ENCODE results near the gene MMP13.
"Not testable (repeated sequence)": the region's sequence is repeated elsewhere in the genome, so short reads cannot be mapped to it uniquely, and the experiment has no call there.

The MMP13 gene

GRCh38 chr11:102955624-102956023 lies at the start of gene MMP13:
TSS of gene MMP13 (minus strand) at chr11:102955732. CDS start at chr11:102955705, 27 bp downstream.
- H3K4me1 ChIP-seq (ENCODE audit: control insufficient read depth, insufficient read depth, low read length), result no peaks in the 10 kb centered on the region
- no peak within 1 kb of the TSS for H3K9ac ChIP-seq (ENCODE audit: low read length)
- no peak within 1 kb of the TSS for H3K4me3 ChIP-seq (ENCODE audit: low read length)
- no peaks in the 10 kb centered on the region for H3K36me3 ChIP-seq (ENCODE audit: control insufficient read depth, insufficient read depth, low read length)
- H3K27ac ChIP-seq (ENCODE audit: low read depth, low read length), result no peak within 1 kb of the TSS
- no peaks in the 10 kb centered on the region for H3K27me3 ChIP-seq (ENCODE audit: control insufficient read depth, insufficient read depth, low read length)

- not testable (repeated sequence) for H3K9ac ChIP-seq (ENCODE audit: low read length); H3K4me1 ChIP-seq (ENCODE audit: control insufficient read depth, insufficient read depth, low read length); H3K27ac ChIP-seq (ENCODE audit: low read depth, low read length); H3K36me3 ChIP-seq (ENCODE audit: control insufficient read depth, insufficient read depth, low read length); H3K27me3 ChIP-seq (ENCODE audit: control insufficient read depth, insufficient read depth, low read length); H3K4me3 ChIP-seq (ENCODE audit: low read length)
Measured at GRCh38 chr11:103004234-103004633, 48.7 kb upstream of the MMP13 start.

DNA sequence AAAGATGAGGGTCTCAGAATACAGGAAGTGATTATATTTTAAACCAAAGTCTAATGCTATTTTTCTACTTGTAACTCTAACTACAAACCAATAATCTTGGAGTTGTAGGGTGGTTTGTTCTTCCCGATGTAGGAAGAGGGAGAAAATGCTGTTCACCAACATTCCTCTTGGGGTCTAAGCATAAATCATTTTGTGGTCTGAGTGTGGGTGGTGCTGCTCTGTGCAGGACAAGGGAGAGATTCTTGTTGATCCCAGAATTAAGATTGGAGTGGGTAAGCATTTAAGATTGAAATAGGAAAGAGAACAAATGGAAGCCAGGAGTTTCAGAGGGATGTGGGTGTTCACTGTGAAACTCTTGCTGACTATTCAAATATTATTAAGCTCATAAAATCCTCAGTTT lies 38.6 kb upstream of the MMP13 start:
- no peaks in the 10 kb centered on the region for H3K4me1 ChIP-seq (ENCODE audit: control insufficient read depth, insufficient read depth, low read length)
- no peak overlapping the region for H3K27ac ChIP-seq (ENCODE audit: low read depth, low read length)
- no peak overlapping the region for H3K9ac ChIP-seq (ENCODE audit: low read length)
- H3K4me3 ChIP-seq (ENCODE audit: low read length), result no peak overlapping the region
- no peaks in the 10 kb centered on the region for H3K36me3 ChIP-seq (ENCODE audit: control insufficient read depth, insufficient read depth, low read length)
- no peaks in the 10 kb centered on the region for H3K27me3 ChIP-seq (ENCODE audit: control insufficient read depth, insufficient read depth, low read length)

DNA sequence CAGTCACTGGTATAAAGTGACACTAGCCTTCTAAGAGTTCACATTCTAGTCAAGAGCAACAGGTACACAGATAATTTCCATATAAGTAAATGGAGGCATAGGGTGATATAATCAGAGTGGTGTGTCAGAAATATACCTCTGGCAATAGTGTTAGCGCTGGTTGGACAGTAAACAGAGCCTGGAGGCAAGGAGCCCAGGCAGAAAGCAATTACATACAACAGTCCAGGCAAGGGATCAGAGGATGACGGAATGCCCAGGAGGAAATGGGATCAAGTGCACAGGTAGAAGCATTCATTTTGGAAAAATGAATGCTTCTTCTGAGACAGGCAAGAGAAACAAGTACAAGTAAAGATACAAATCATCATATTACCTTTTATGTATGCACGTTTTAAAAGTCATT lies 36.2 kb upstream of the MMP13 start:
- H3K9ac ChIP-seq (ENCODE audit: low read length), result no peak overlapping the region

GRCh38 chr11:102990145-102990544 lies 34.6 kb upstream of the MMP13 start:
- Histone ChIP-seq H3K9ac (ENCODE audit: low read length) (no peak overlapping the region), H3K27ac (ENCODE audit: low read depth, low read length) (no peak overlapping the region), H3K36me3 (ENCODE audit: control insufficient read depth, insufficient read depth, low read length) (no peaks in the 10 kb centered on the region), H3K4me1 (ENCODE audit: control insufficient read depth, insufficient read depth, low read length) (no peaks in the 10 kb centered on the region), H3K4me3 (ENCODE audit: low read length) (no peak overlapping the region), H3K27me3 (ENCODE audit: control insufficient read depth, insufficient read depth, low read length) (no peaks in the 10 kb centered on the region)

More for the DNA sequence above, 36.2 kb upstream of the MMP13 start:
- Histone ChIP-seq H3K27me3 (ENCODE audit: control insufficient read depth, insufficient read depth, low read length) (no peaks in the 10 kb centered on the region), H3K36me3 (ENCODE audit: control insufficient read depth, insufficient read depth, low read length) (no peaks in the 10 kb centered on the region), H3K27ac (ENCODE audit: low read depth, low read length) (no peak overlapping the region), H3K4me3 (ENCODE audit: low read length) (no peak overlapping the region), H3K4me1 (ENCODE audit: control insufficient read depth, insufficient read depth, low read length) (no peaks in the 10 kb centered on the region)

DNA sequence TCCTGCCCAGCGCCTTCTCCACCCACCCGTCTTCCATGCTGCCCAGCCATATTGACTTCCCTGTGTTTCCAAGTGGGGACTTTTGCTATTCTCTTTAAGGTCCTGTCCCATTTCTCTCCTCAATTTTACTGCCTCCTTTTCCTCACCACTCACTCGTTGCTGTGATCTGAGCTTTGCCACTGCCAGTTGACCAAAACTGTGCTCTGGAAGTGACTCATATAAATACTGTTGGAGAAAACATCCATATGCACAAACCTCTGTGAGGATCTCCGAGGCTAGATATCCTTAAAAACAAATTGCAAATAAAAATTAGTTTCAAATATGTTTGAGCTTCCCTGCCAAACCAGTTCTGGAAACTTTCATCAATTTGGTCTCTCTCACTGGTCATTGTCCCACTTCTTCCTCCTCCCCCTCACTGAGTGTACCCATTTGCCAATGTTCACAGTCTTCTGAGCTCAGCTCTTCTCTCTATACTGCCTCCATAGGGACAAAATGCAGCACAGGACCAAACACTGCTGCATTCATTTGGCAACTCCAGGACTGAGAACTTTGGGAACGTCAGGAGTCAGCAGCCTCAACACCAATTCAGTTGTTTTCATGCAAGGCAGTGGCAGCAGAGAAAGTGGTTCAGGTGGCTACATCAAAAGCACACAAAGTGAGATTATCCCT lies 34.0 kb upstream of the MMP13 start:
- H3K4me3 ChIP-seq (ENCODE audit: low read length), result no peak overlapping the region
- no peaks in the 10 kb centered on the region for H3K4me1 ChIP-seq (ENCODE audit: control insufficient read depth, insufficient read depth, low read length)
- H3K27ac ChIP-seq (ENCODE audit: low read depth, low read length), result no peak overlapping the region
- no peaks in the 10 kb centered on the region for H3K36me3 ChIP-seq (ENCODE audit: control insufficient read depth, insufficient read depth, low read length)
- no peaks in the 10 kb centered on the region for H3K27me3 ChIP-seq (ENCODE audit: control insufficient read depth, insufficient read depth, low read length)
- no peak overlapping the region for H3K9ac ChIP-seq (ENCODE audit: low read length)

- no peak overlapping the region for H3K9ac ChIP-seq (ENCODE audit: low read length)
- H3K4me3 ChIP-seq (ENCODE audit: low read length), result no peak overlapping the region
- H3K27ac ChIP-seq (ENCODE audit: low read depth, low read length), result no peak overlapping the region
- H3K4me1 ChIP-seq (ENCODE audit: control insufficient read depth, insufficient read depth, low read length), result no peaks in the 10 kb centered on the region
- no peaks in the 10 kb centered on the region for H3K36me3 ChIP-seq (ENCODE audit: control insufficient read depth, insufficient read depth, low read length)
- H3K27me3 ChIP-seq (ENCODE audit: control insufficient read depth, insufficient read depth, low read length), result no peaks in the 10 kb centered on the region
Measured at GRCh38 chr11:102986815-102987214, 31.3 kb upstream of the MMP13 start.

DNA sequence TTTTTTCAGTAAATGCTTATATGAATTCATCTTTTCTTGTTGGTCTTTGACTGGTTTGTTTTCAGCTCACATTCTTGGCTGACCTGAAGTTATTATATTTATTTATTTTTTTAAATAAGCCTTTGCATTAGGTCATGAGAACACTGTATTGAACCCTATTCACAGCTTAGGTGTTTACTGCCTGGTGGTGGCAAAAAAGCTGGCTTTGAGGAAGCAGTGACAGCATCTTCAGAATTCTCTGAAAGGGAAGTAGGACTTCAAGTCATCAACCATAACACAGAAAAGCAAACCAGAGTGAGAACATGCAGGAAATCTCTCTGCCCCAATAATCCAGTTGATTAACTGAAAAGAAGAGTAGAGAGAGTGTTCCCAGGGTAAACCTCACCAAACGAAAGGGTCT lies 30.3 kb upstream of the MMP13 start:
- no peaks in the 10 kb centered on the region for H3K4me1 ChIP-seq (ENCODE audit: control insufficient read depth, insufficient read depth, low read length)
- no peak overlapping the region for H3K4me3 ChIP-seq (ENCODE audit: low read length)
- no peak overlapping the region for H3K9ac ChIP-seq (ENCODE audit: low read length)
- no peaks in the 10 kb centered on the region for H3K27me3 ChIP-seq (ENCODE audit: control insufficient read depth, insufficient read depth, low read length)
- no peaks in the 10 kb centered on the region for H3K36me3 ChIP-seq (ENCODE audit: control insufficient read depth, insufficient read depth, low read length)
- H3K27ac ChIP-seq (ENCODE audit: low read depth, low read length), result no peak overlapping the region

- Histone ChIP-seq H3K9ac (ENCODE audit: low read length) (no peak overlapping the region), H3K36me3 (ENCODE audit: control insufficient read depth, insufficient read depth, low read length) (no peaks in the 10 kb centered on the region), H3K27ac (ENCODE audit: low read depth, low read length) (no peak overlapping the region), H3K4me3 (ENCODE audit: low read length) (no peak overlapping the region), H3K27me3 (ENCODE audit: control insufficient read depth, insufficient read depth, low read length) (no peaks in the 10 kb centered on the region), H3K4me1 (ENCODE audit: control insufficient read depth, insufficient read depth, low read length) (no peaks in the 10 kb centered on the region)
Measured at GRCh38 chr11:102983486-102983885, 28.0 kb upstream of the MMP13 start.

GRCh38 chr11:102981324-102981910 lies 25.9 kb upstream of the MMP13 start:
- H3K4me1 ChIP-seq (ENCODE audit: control insufficient read depth, insufficient read depth, low read length), result no peaks in the 10 kb centered on the region
- no peak overlapping the region for H3K27ac ChIP-seq (ENCODE audit: low read depth, low read length)
- no peaks in the 10 kb centered on the region for H3K27me3 ChIP-seq (ENCODE audit: control insufficient read depth, insufficient read depth, low read length)
- H3K36me3 ChIP-seq (ENCODE audit: control insufficient read depth, insufficient read depth, low read length), result no peaks in the 10 kb centered on the region
- no peak overlapping the region for H3K4me3 ChIP-seq (ENCODE audit: low read length)
- no peak overlapping the region for H3K9ac ChIP-seq (ENCODE audit: low read length)

- H3K9ac ChIP-seq (ENCODE audit: low read length), result no peak overlapping the region
- H3K27ac ChIP-seq (ENCODE audit: low read depth, low read length), result no peak overlapping the region
- H3K27me3 ChIP-seq (ENCODE audit: control insufficient read depth, insufficient read depth, low read length), result no peaks in the 10 kb centered on the region
- H3K4me1 ChIP-seq (ENCODE audit: control insufficient read depth, insufficient read depth, low read length), result no peaks in the 10 kb centered on the region
- no peak overlapping the region for H3K4me3 ChIP-seq (ENCODE audit: low read length)
- no peaks in the 10 kb centered on the region for H3K36me3 ChIP-seq (ENCODE audit: control insufficient read depth, insufficient read depth, low read length)
Measured at GRCh38 chr11:102974552-102975280, 19.2 kb upstream of the MMP13 start.

DNA sequence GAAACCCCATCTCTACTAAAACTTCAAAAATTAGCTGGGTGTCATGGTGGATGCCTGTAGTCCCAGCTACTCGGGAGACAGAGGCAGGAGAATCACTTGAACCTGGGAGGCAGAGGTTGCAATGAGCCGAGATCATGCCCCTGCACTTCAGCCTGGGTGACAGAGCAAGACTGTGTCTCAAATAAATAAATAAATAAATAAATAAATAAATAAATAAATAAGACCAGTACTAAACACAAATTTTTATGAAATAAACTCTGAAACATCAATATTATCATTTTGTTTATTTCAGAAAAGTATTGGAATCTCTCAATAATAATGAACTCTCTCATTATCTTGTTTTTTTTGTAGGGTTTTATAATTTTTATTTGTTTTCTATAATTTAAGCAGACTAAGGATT lies 18.2 kb upstream of the MMP13 start:
- H3K36me3 ChIP-seq (ENCODE audit: control insufficient read depth, insufficient read depth, low read length); H3K4me3 ChIP-seq (ENCODE audit: low read length): not testable (repeated sequence)

DNA sequence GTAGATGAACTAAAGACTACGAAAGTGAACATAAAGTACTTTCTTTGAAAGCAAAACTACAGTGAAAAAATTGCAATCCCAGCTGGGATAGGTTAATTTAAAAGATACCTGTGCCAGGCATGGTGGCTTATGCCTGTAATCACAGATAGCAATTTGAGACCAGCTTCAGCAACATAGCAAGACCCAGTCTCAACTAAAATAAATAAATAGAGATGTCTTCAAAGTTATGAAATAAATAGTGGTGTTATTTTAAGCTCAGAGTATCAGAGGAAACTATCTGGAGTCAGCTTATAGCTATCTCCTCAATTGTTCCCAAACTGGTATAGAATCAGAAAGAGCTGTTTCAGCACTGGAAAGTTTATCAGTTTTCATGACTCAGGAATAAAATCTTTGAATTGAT lies 17.3 kb upstream of the MMP13 start:
- no peak overlapping the region for H3K27ac ChIP-seq (ENCODE audit: low read depth, low read length)
- H3K27me3 ChIP-seq (ENCODE audit: control insufficient read depth, insufficient read depth, low read length), result no peaks in the 10 kb centered on the region
- no peaks in the 10 kb centered on the region for H3K36me3 ChIP-seq (ENCODE audit: control insufficient read depth, insufficient read depth, low read length)
- no peaks in the 10 kb centered on the region for H3K4me1 ChIP-seq (ENCODE audit: control insufficient read depth, insufficient read depth, low read length)
- no peak overlapping the region for H3K4me3 ChIP-seq (ENCODE audit: low read length)
- H3K9ac ChIP-seq (ENCODE audit: low read length), result no peak overlapping the region

More for the DNA sequence above, 18.2 kb upstream of the MMP13 start:
- not testable (repeated sequence) for H3K4me1 ChIP-seq (ENCODE audit: control insufficient read depth, insufficient read depth, low read length); H3K27ac ChIP-seq (ENCODE audit: low read depth, low read length); H3K27me3 ChIP-seq (ENCODE audit: control insufficient read depth, insufficient read depth, low read length); H3K9ac ChIP-seq (ENCODE audit: low read length)
